ENCODE data around the gene HMOX1. TPM values are rescaled to one million over a fixed set of nuclear protein-coding genes. Genes with fewer than 3 reads are reported as not detected.

Gene HMOX1
- total RNA-seq, 1 experiment from 2014 or later = 12.1 TPM

- no peak for TF ChIP-seq USF1 (CRISPR knock-in tag; IDR thresholded peaks at IDR 0.05)
- no peak for TF ChIP-seq ZNF121 (CRISPR knock-in tag; IDR thresholded peaks at IDR 0.05)
- no peak for TF ChIP-seq CBFB (CRISPR knock-in tag; IDR thresholded peaks at IDR 0.05; ENCODE audit: low read depth)
- TF ChIP-seq MLX (CRISPR knock-in tag; IDR thresholded peaks at IDR 0.05) = no peak
- TF ChIP-seq FOXJ3 (CRISPR knock-in tag; IDR thresholded peaks at IDR 0.05; ENCODE audit: borderline replicate concordance) = no peak
- TF ChIP-seq TEAD4 (CRISPR knock-in tag; IDR thresholded peaks at IDR 0.05) = no peak
- TF ChIP-seq ETV6 (CRISPR knock-in tag; IDR thresholded peaks at IDR 0.05) = no peak
- TF ChIP-seq SMAD4 (CRISPR knock-in tag; IDR thresholded peaks at IDR 0.05) = no peak
- no peak for TF ChIP-seq SMAD3 (CRISPR knock-in tag; IDR thresholded peaks at IDR 0.05; ENCODE audit: borderline replicate concordance)
- no peak for TF ChIP-seq MAX (CRISPR knock-in tag; IDR thresholded peaks at IDR 0.05)
- no peak for TF ChIP-seq ZNF232 (CRISPR knock-in tag; IDR thresholded peaks at IDR 0.05)
- TF ChIP-seq RELA (CRISPR knock-in tag; IDR thresholded peaks at IDR 0.05; ENCODE audit: borderline replicate concordance) = no peak
- TF ChIP-seq PRDM15 (CRISPR knock-in tag; IDR thresholded peaks at IDR 0.05) = no peak
- TF ChIP-seq E2F1 (CRISPR knock-in tag; IDR thresholded peaks at IDR 0.05) = no peak
- TF ChIP-seq AFF4 (CRISPR knock-in tag; IDR thresholded peaks at IDR 0.05; ENCODE audit: borderline replicate concordance) = no peak
- TF ChIP-seq E2F4 (CRISPR knock-in tag; IDR thresholded peaks at IDR 0.05; ENCODE audit: borderline replicate concordance, low read depth) = no peak
- Mint-ChIP-seq H3K4me1 (no peaks in the 10 kb centered on the region), H3K27ac (no peak overlapping the region), H3K9me3 (no peaks in the 10 kb centered on the region), H3K36me3 (no peaks in the 10 kb centered on the region), H3K27me3 (ENCODE audit: low read depth) (no peaks in the 10 kb centered on the region), H3K4me3 (no peak overlapping the region)
- DNase-seq (ENCODE audit: low spot score) (no peak), ATAC-seq (no peak)
- CTCF ChIA-PET = no interaction called here
- POLR2A ChIA-PET = no interaction called here
Observed at GRCh38 chr22:35357883-35358621, 22.8 kb upstream of the HMOX1 start.

Data from WTC11 (cell line).